NCI-H2081 treated with DMSO at 0.1 percent for 48 hours (cell line): ENCODE measurements around the gene ITGA11.

Experiments used
- DNase-seq: peaks from one replicate; lab custom pipeline; 2025; lab: John Stamatoyannopoulos, UW

The ITGA11 gene

DNA sequence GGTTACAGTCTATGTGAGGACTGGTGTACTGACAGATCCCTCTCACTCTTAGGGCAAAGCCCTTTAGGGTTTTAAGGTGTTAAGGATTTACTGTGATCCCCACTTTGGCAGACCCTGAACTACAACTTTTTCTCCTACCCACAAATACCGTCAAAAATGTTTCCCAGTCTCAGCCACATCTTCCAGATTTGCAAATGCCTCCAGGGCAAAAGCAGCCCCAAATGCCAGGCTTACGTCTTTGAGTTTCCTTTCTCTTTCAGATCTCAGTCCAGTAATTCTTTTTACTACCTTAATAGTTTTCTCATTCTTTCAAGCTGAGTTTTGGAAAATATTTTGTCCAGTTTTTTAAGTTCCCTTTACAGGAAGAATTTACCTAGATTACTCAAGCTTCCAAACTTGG lies 13.4 kb upstream of the ITGA11 start:
- DNase-seq, result no peak

DNA sequence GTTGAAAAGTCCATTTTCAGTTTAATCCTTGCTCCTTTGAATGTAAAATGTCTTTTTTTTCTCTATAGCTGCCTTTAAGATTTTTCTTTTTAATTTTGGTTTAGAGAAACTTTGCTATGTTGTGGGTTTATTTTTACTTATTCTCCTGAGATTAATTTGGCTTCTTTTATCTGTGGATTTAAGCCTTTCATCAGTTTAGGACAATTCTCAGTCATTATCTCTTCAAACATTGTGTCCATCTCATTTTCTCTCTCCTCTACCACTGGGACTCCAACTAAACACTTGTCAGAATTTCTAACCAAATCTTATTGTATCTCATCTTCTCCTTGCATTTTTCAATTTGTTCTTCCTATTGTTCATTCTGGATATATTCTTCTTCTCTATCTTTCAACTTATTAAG lies 12.4 kb upstream of the ITGA11 start:
- DNase-seq, result no peak

DNA sequence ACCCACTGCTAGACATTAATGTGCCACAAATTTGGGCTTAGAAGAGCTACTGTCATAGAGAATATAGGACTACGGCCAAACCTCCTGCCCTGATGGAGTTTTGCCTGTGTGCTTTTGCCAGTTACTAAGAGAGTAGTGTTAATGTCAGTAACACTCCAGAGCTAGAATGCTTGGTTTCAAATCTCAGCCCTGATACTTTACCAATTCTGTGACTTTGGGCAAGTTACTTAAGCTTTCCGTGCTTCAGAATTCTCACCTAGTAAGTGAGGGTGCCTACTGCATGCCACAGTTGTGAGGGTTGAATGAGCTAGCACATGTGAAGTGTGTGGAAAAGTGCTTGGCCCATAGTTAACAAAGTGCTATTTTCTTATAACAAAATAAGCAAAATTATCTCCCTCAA lies 10.9 kb upstream of the ITGA11 start:
- no peak for DNase-seq

DNA sequence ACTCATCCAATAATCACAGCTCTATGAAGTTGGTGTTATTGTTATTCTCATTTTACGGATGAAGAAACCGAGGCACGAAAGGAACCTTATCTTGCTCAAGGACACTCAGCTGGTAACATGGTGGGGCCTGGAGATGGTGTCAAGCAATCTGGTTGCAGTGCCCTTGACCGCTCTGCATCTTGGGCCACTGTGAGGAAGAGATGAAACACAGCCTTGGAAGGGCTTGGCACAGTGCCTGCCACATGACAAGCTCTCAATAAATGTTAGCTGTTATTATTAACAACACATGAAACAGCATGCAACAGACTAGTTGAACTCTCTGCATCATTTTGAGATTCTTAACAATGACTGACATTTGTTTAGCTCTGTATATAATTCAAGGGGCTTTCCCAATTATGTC lies 10.1 kb upstream of the ITGA11 start:
- DNase-seq, result no peak

DNA sequence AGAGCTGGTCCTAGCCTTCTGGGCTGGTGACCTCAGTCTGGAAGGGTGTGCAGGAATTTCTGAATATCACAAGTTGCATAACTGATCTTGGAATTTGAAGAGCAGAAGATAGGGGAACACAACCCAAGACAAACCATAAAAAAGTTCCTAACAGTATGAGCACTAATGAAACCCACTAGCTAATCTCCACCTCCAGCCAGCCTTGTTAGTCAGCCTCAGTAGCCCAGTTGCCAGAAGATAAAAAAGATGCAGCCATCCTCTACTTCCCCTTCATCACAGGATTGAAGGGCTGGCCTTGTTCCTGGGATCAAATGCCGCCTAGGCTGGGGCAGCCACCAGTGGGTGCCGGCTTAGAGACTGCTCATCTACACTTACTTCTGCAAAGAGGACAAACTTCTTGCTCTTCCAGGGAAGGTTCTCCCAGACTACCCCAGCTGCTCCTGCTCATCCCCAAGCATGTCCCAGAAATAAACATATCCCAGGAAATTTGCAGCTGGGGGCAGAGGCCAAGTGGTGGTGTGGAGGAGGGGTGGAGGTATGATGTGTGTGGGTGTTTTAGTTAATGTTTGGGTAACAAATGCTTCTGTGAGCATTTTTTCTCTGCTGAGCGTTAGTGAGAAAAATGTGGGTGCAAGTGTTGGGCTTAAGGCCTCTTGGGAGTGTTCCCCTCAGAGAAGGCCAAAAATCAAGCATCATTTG lies 9.2 kb upstream of the ITGA11 start:
- DNase-seq, result no peak

DNA sequence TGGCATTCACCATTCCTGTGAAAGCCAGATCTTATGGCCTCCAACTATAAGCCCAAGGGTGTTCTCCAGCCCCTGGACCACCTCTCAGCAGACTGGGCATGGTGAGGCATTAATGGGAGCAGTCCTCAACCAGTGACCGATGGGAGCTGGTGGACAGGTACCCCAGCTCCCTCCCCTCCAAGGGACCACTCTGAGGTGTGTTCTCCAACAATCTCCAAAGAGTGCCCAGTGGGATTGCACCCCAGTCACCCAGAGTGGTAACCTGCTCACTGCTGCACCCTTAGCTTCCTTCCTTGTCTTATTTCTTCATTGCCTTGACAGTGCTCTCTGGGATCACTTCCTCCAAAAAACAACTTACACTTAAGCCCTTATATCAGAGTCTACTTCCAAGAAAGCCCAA lies 8.2 kb upstream of the ITGA11 start:
- no peak for DNase-seq

DNA sequence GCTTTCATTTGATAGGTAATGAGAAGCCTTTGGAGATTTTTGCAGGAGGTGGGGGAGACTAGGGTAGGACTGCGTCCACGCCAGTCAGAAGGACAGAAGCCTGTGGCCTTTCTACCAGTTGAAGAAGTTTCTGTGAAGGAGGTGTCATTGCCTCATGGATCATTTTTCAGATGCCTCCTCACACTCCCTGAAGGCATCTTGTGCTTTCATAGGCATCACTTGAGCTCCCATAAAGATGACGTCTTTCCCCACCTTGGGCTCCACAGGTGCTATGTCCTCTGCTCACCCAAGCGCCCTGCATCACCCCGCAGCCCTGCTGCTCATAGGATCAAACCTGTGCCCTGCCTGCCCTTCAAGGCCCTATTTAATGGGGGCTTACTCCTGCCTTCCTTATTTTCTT lies 7.5 kb upstream of the ITGA11 start:
- no peak for DNase-seq

DNA sequence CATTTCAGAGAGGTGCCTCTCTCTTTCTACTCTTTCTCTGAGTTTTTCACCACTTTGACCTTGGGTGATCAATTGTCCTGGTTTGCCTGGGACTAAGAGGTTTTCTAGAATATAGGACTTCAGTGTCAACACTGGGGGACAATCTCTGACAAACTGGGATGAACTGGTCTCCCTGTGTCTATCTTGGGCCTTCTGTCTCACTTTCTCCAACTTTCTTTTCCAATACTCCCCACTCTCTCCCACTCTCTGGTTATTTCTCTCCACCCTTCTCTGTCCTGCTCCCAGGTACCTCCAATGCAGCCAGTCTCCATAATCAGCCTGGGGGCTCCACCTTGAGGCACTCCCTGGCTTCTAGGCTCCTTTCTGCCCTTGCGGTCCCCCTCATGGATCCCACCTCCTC lies 4.7 kb upstream of the ITGA11 start:
- no peak for DNase-seq

DNA sequence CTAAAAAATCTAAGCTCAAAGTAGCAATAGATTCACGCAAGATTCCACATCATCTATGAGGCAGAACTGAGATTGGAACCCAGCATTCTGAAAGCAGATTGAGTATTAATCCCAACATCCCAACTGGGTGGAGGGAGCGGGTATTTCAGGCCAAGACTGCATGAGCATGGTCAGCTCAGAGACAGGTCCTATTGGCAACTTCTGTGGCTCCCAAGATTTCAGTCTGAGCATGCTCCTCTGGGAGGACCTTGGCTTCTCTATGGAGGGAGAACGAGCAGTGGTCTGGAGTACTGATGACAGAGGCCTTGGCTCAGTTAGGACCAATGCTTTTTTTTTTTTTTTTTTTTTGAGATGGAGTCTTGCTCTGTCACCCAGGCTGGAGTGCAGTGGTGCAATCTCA lies 4.0 kb upstream of the ITGA11 start:
- DNase-seq, result no peak

DNA sequence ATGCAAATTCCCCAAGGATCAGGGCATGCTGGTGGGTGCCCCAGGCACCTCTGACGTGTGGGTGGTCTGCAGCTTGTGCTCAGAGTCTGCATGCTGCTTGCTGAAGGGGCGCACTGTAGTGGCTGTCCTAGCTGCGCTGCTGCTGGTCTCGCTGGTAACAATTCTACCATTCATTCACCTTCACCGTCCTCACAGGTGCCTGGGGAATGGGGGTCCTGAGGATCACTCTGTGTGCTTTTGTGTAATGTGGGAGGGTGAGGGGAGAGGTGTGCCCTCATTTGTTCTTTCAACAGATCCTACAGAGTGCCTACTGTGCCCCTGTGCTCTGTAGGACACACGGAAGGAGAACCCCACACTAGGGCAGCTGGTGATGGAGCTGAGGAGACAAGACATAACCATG lies 2.1 kb upstream of the ITGA11 start:
- no peak for DNase-seq

DNA sequence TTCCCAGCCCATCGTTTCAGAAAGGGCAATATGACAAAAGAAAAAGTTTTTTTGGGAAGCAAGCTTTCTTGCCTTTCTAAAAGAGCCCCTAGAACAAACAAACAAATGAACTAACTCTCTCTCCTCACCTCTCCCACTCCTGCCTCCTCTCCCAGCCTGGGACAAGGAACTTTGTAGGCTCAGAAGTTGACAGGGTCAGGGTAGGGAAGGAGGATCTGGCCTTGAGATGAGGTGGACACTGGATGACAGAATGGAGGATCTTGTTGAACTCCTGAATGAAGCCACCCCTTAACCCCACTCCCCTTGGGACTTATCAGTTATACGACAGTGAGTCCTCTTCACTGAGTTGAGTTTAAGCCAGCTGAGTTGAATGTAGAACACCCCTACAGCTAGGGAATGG lies 1.6 kb upstream of the ITGA11 start:
- DNase-seq, result no peak

DNA sequence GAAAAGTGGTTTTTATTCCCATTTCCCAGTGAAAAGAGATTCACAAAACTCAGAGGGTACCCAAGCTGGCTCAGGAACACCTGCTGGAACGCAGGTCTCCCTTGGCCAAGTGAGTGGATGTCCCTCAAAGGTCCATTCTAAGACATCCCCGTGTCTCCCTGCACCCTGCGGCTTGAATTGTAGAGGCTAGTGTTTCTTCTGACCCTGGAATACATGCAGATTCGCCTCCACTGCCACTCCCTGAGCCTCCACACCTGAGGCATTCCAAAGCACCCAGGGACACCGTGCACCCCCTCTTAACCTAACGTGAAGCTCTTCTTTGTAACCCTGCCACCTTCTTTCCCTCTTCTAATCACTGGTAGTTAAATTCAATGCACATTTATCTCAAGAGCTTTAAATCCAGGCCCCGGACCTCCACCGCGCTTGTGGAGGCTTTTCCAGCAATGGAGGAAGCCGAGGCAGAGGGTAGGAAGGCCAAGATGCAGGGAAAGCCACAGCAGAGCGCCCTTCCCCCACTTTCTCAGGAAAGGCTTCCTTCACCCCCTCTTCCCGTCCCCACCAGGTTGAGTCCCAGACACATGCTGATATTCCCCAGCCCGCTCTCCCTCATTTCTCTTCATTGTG lies 590 bp upstream of the ITGA11 start:
- no peak for DNase-seq

DNA sequence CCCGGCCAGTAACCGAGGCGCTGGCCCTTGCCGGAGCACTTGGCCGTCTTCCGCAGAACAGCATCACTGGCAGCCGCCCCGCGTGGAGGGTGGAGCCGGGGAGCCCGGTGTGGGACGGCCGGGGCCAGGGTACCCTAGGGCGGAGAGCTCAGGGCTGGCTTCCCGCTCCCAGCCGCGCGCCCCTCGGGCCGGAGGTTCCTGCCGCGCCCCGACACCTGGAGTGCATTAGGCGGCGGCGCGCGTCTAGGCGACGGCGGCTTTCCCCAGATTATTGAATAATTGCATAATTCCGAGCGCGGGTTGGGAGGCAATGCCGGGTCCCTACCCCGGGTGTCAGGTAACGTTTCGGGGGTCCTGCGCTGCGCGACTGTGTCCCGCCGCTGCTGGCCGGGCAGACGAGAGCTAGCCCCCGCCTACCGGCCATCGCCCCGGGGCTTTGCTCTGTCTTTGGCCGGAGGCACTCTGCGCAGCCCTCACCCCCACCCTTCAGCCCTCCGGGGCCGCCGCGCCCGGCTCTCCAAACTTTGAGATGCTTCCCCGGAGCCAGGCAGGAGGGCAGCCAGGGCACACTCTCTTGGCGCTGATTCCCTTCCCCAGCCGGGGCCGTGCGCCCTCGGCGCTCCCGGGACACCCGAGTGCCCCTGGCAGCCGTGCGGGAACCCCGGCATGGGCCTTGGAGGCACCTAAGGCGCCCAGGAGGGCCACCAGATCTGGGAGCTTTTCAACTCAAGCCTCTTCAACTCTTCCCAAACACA lies 749 bp downstream of the ITGA11 start:
- DNase-seq, result no peak

DNA sequence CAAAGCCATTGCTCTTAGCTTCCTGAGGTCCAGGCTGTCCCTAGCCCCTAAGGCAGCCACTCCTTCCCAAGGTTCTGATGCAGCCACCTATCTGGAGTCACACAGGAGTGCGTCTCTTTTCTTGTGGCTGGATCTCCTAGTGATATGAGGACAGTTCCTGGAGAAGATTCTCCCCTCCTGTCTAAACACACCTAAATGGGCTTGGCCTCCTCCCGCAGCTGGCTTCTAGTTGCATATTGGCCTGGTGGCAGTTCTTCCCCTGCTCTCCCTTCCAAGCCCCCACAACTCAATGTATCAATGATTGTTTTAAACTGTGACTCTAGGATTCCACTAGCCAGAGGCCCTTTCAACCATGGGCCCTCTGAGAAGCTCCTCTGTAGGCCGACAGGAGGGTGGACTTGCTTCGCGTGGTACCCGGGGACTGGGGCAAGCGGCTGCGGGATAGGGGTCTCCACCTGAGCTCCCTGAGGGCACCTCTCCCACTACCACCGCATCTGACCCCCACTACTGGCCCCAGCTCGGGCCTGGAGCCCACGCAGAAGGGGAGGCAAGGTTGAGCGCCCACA lies 1.4 kb downstream of the ITGA11 start:
- no peak for DNase-seq

DNA sequence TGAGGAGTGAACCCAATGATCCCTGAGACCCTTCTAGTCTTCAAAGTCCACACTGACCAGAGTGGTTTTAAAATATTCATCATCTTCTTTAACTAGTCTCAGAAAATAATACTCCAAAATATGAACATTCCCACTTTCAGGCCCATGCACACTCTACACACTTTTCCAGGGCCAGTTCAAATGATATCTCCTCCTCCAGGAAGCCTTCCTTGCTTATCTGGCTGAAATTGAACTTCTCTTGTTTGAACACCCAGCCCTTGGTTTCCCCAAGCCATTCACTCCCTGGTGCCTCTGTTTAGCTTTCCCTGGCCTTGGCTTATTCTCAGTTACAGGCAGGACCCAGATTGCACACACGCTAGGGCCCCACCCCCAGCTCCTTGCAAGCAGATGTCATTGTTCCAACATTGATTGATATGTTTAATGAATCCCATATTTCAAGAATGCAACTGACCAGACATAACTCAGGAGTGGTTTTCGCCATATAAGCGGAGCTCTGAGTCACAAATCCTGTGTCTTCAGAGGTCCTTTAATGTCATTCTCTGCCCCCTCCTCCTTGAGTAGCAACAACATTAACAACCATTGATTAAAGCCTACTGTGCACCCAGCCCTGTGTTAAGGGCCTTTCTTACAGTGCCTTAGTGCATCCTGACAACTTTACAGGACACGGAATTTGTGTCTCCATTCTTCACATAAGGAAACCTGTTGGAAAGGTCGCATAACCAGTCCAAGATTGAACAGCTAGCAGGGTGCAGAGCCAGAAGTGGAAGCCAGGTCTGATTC lies 2.1 kb downstream of the ITGA11 start:
- DNase-seq, result no peak

DNA sequence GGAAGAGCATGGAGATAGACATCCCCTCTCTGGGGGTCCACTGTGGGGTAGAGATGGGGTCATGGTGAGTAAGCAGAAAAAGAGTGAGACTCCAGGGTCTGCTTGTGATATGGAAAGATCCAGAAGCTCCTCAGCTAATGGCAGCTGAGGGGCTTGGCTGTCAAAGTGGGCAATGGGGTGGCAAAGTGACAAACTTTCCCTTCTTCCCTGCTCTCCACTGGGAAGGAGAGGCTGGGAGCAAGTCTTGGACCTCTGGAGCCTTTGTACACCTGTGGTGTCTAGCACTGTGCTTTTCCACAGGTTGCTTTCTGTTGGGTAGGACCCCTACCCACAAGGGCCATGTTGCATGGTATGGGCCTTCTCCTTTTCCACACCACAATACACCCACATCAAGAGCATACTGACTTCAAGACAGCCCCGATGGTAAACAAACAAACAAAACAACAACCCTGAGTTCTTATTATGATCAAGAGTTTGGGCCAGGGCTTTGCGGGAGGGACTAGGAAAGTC lies 3.5 kb downstream of the ITGA11 start:
- DNase-seq, result no peak

DNA sequence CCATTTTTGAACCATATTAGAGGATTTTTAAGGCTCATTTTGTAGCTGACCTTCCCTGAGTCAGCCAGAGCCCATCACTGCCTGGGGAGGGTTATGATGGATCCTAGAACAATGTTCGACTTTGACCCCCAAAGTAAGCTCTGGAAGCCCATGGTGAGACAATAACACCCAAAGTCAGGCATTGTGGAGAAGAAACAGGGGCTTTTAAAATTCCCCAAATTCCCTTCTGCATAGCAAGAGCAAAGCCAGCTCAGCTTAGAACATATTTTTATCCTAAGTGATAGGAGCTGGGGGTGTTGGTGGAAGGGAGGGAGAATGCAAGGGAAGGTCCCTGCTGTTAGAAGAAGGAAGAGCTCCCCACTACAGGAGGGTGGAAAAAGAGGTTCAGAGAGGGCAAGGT lies 4.0 kb downstream of the ITGA11 start:
- DNase-seq, result no peak

DNA sequence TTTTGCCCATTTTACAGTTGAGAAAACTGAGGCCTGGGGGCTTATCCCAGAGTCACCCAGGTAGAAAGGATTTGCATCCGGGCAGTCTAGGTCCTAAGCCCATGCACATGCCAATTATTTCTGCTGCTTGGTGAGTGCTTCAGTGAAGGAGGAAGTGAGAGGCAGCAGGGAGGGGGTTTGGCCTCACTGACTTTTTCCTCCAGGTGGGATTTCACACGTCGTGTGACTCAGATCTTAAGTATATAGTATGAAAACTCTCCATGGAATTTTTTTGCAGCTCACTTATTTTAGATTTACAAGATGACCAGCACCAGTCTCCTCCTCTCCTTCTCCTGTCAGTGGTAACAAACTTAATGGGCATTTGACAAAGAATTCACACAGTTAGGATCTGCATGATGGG lies 4.6 kb downstream of the ITGA11 start:
- DNase-seq, result no peak

DNA sequence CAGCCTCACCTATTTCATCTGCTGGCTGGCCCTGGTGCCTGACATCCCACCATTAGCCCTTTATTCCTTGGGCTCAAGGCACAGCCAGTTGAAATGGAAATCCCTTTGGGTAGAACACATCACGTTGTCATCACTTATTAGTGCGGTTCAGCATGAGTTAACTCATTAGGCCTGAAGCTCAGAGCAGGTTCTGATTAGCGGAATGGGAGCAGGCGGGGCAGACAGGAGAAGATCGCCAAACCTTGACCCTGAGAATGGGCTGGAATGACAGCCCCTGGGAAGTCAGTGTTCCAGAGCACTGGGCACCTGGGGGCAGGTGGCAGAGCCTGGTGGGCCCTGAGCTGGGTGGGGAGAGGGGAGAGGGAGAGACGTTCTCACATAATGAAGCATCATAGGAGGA lies 5.8 kb downstream of the ITGA11 start:
- DNase-seq, result no peak

DNA sequence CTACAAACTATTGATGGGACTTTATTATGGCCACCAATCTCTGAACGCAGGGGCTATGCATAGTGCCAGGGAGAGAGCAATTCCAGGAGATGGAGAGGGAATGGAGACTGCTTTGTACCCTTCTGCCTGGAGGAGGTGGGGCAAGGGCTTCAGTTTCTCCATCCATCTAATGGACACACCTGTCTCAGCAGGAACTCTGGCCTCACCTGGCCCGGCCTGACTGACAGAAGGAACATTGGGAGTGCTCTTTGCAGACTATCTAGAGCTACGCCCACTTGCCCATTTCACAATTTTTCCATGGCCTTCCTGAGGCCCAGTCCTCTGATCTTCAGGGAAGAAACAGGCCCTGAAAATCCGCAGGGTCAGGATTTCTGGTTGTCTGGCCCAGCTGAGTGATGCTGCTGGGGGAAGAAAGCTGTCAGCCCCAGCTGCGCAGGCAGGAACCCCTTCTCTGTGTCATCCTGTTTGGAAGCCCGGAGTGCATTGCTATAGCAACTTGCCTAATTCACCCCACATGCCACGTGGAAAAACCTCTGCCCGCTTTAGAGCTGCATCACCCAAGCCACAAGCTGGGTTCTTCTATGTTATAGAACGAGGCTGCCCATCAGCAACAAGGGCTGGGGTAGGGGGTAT lies 6.4 kb downstream of the ITGA11 start:
- DNase-seq, result no peak

DNA sequence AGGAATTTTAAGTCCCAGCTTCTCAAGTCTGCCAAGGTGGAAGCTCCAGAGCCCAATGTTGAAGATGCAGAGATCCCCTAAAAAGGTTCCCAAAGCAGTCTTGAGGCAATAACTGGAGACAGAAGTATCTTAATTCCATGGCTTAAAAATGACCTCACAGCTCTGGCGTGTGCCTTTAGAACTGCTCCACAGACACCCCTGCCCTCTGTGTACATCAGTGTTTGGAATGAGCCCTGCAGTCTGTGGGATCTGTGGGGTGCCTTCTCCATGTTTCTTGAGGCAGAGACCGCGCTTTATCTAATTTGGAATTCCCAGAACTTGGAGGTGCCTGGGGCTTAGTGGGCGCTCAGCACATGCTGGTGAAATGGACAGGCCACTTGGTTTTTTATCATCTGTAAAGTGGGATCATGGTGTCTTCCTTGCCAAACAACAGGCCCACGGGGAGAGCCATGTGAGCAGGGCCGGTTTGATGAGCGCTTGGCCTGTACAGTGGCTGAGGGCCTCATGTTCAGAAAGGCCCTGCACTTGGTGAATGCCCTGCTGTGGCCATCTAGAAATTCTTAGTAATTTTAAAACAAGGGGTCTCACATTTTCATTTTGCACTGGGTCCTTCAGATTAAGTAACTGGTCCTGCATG lies 7.1 kb downstream of the ITGA11 start:
- no peak for DNase-seq
